ENCODE measurements around the gene SPAG9. TPM values are rescaled to one million over a fixed set of nuclear protein-coding genes. Genes with fewer than 3 reads are reported as not detected.

The SPAG9 gene
- total and polyA plus RNA-seq, 8 donors = 105 to 147 (median 116) TPM

GRCh38 chr17:51017270-51017669 lies 103.4 kb downstream of the SPAG9 start:
- no peak overlapping the region for H3K4me3 ChIP-seq
- peaks cover 0 to 81% of the 10 kb centered on the region in 2 donors for H3K36me3 ChIP-seq
- no peak for TF ChIP-seq CTCF (IDR thresholded peaks at IDR 0.05)
- no peaks in the 10 kb centered on the region for H3K4me1 ChIP-seq
- H3K27me3 ChIP-seq = no peaks in the 10 kb centered on the region
- DNase-seq (no peak), ATAC-seq (no peak)
- no peaks in the 10 kb centered on the region for H3K9me3 ChIP-seq
- intact Hi-C loops (cut with DNase I) = no loop called here
- no peak overlapping the region for H3K27ac ChIP-seq

- H3K9me3 ChIP-seq = no peaks in the 10 kb centered on the region
- peaks cover 0 to 83% of the 10 kb centered on the region in 2 donors for H3K36me3 ChIP-seq
- H3K27ac ChIP-seq = no peak overlapping the region
- ATAC-seq = no peak
- TF ChIP-seq CTCF (IDR thresholded peaks at IDR 0.05) = no peak
- DNase-seq = no peak
- no peaks in the 10 kb centered on the region for H3K27me3 ChIP-seq
- no peaks in the 10 kb centered on the region for H3K4me1 ChIP-seq
- intact Hi-C loops (cut with DNase I) = no loop called here
- H3K4me3 ChIP-seq = no peak overlapping the region
Measured at GRCh38 chr17:51016099-51016498, 104.6 kb downstream of the SPAG9 start.

GRCh38 chr17:51015145-51015558 lies 105.5 kb downstream of the SPAG9 start:
- Histone ChIP-seq H3K27me3 (no peaks in the 10 kb centered on the region), H3K4me3 (no peak overlapping the region), H3K36me3 (peaks cover 0 to 79% of the 10 kb centered on the region in 2 donors), H3K27ac (peak overlapping the region in 1 of 2 donors; percentile 37), H3K9me3 (no peaks in the 10 kb centered on the region), H3K4me1 (no peaks in the 10 kb centered on the region)
- TF ChIP-seq CTCF (IDR thresholded peaks at IDR 0.05) = no peak
- DNase-seq = peak in 2 of 4 donors; percentile 46 to 72
- ATAC-seq = no peak
- intact Hi-C loops (cut with DNase I) = no loop called here

- Histone ChIP-seq H3K4me1 (no peaks in the 10 kb centered on the region), H3K4me3 (no peak overlapping the region), H3K27ac (no peak overlapping the region), H3K36me3 (peaks cover 0 to 75% of the 10 kb centered on the region in 2 donors), H3K9me3 (no peaks in the 10 kb centered on the region), H3K27me3 (no peaks in the 10 kb centered on the region)
- intact Hi-C loops (cut with DNase I) = no loop called here
- DNase-seq = no peak
- no peak for TF ChIP-seq CTCF (IDR thresholded peaks at IDR 0.05)
- no peak for ATAC-seq
Measured at GRCh38 chr17:51014129-51014528, 106.5 kb downstream of the SPAG9 start.

GRCh38 chr17:51013322-51013721 lies 107.3 kb downstream of the SPAG9 start:
- Histone ChIP-seq H3K4me3 (no peak overlapping the region), H3K27ac (no peak overlapping the region), H3K9me3 (no peaks in the 10 kb centered on the region), H3K36me3 (peaks cover 0 to 66% of the 10 kb centered on the region in 2 donors), H3K4me1 (no peaks in the 10 kb centered on the region), H3K27me3 (no peaks in the 10 kb centered on the region)
- no peak for DNase-seq
- ATAC-seq = no peak
- intact Hi-C loops (cut with DNase I) = no loop called here
- no peak for TF ChIP-seq CTCF (IDR thresholded peaks at IDR 0.05)
